KMS-11 (cell line): Measurements from ENCODE around the gene CBFA2T2.

ENCODE experiments used
- H2AFZ ChIP-seq: fragments of 200-600 bp; sonication (generic); 2 replicates; pipeline ENCODE4 v1.6.1; 2016; ENCODE audit warnings: antibody characterized with exemption, mixed run types, low read depth
- H3K27ac ChIP-seq: fragments of 200-600 bp; sonication (generic); 2 replicates; pipeline ENCODE4 v1.6.1; 2016; ENCODE audit warnings: mild to moderate bottlenecking, mixed run types
- H3K27me3 ChIP-seq: fragments of 200-600 bp; sonication (generic); 2 replicates; pipeline ENCODE4 v1.6.1; 2017; ENCODE audit warnings: mild to moderate bottlenecking, low read depth, mixed run types, moderate library complexity; ENCODE audit not compliant: insufficient read depth
- H3K36me3 ChIP-seq: fragments of 200-600 bp; sonication (generic); 2 replicates; pipeline ENCODE4 v1.6.1; 2017; ENCODE audit warnings: mild to moderate bottlenecking, mixed run types; ENCODE audit not compliant: insufficient read depth
- H3K4me1 ChIP-seq: fragments of 200-600 bp; sonication (generic); 2 replicates; pipeline ENCODE4 v1.6.1; 2016; ENCODE audit warnings: mild to moderate bottlenecking, low read depth, mixed run types; ENCODE audit not compliant: poor library complexity, severe bottlenecking
- H3K4me2 ChIP-seq: fragments of 200-600 bp; sonication (generic); 2 replicates; pipeline ENCODE4 v1.7.0; 2016; ENCODE audit warnings: mild to moderate bottlenecking, mixed run types
- H3K4me3 ChIP-seq: fragments of 200-600 bp; sonication (generic); IDR thresholded peaks from 2 replicates; pipeline ENCODE4 v1.6.1; 2017; ENCODE audit warnings: low read depth, low read length, mixed read lengths; ENCODE audit not compliant: insufficient read depth
- H3K79me2 ChIP-seq: fragments of 200-600 bp; sonication (generic); 2 replicates; pipeline ENCODE4 v1.6.1; 2016; ENCODE audit warnings: low read depth, mixed run types; ENCODE audit not compliant: insufficient read depth
- H3K9ac ChIP-seq: fragments of 200-600 bp; sonication (generic); 2 replicates; pipeline ENCODE4 v1.6.1; 2016; ENCODE audit warnings: mild to moderate bottlenecking, mixed run types
- H4K20me1 ChIP-seq: fragments of 200-600 bp; sonication (generic); 2 replicates; pipeline ENCODE4 v1.6.1; 2016; ENCODE audit warnings: mild to moderate bottlenecking, mixed run types; ENCODE audit not compliant: insufficient read depth
- TF ChIP-seq, protein P1 (sequence below): fragments of 200-600 bp; sonication (generic); conservative IDR thresholded peaks from 2 replicates; pipeline ENCODE4 v1.6.1; 2017; ENCODE audit warnings: low read depth, mild to moderate bottlenecking, antibody characterized with exemption, low read length, moderate library complexity, mixed read lengths

The CBFA2T2 gene

DNA sequence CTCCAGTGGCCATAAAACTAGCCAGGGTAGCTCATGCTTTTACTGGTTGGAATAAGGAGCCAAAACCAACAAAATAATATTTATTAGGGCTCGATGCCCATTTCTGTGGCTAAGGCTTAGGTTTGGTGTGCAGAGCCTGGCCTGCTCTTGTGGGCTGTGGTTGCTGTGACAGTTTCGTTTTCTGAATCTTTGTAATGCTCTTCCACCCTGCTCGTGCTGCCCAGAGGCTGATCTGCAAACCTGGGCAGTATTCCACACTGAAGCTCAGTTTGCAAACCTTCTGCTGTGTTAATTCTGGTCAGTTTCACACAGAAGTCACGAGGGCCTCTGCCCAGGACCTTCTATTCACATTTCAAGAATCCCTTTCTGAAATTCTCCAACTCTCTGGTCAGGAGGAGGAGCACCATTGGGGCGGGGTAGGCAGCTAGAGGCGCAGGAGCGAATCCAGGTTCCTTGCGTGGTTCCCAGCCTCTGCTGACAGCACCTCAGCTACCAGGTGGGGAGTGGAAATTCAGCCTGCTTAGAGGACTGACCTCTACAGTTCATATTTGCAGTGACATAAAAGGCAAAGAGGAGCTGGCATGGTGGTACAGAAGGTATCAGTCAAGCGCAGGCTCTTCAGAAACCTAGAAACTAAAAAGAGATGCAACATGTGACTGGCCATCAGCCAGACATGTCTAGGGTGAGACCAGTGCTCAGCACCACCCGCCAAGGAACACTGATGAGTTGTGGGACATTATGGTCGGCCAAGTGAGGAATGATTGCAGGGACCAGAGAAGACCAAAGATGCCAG is 157.9 kb downstream of the CBFA2T2 start:
- Histone ChIP-seq H3K36me3 (no peaks in the 10 kb centered on the region), H3K9ac (peak overlapping the region; percentile 26; the same call in 1 of the 2 replicates), H2AFZ (no peak overlapping the region), H3K4me2 (peak overlapping the region; percentile 84), H3K79me2 (no peaks in the 10 kb centered on the region), H4K20me1 (no peaks in the 10 kb centered on the region), H3K4me1 (peaks cover 74% of the 10 kb centered on the region), H3K4me3 (no peak overlapping the region), H3K27me3 (no peaks in the 10 kb centered on the region), H3K27ac (peak overlapping the region; percentile 74)
- TF ChIP-seq, protein P1, sequence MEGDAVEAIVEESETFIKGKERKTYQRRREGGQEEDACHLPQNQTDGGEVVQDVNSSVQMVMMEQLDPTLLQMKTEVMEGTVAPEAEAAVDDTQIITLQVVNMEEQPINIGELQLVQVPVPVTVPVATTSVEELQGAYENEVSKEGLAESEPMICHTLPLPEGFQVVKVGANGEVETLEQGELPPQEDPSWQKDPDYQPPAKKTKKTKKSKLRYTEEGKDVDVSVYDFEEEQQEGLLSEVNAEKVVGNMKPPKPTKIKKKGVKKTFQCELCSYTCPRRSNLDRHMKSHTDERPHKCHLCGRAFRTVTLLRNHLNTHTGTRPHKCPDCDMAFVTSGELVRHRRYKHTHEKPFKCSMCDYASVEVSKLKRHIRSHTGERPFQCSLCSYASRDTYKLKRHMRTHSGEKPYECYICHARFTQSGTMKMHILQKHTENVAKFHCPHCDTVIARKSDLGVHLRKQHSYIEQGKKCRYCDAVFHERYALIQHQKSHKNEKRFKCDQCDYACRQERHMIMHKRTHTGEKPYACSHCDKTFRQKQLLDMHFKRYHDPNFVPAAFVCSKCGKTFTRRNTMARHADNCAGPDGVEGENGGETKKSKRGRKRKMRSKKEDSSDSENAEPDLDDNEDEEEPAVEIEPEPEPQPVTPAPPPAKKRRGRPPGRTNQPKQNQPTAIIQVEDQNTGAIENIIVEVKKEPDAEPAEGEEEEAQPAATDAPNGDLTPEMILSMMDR = peak; percentile 38; the same call in 1 of the 2 replicates

DNA sequence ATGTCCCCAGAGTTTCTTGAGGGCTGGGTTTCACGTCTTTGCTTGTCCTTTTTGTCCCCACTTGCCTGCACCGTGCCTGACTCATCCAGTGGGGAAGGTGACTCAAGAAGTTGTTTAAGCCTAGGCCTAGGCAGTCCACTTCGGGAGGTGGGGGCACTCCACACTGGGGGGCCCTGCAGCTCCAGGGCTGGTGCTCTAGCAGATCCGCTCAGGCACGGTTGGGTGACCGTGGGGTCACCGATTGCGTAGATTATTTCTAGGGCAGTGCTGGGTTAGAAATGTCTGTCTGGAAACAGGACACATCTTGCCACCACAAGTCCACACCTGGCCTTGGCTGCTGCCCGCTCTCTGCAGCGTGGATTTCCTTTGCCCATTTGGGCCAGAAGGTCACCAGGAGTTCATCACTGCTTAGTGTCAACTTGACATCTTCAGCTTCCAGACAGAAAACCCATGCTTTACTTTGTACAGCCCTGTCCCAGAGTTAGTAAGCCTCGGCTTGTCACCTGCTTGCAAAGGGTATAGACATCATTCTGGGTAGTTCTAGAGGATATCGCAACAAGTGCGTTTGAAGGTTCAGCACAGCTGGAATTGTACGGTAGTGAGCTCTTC is 158.6 kb downstream of the CBFA2T2 start:
- H3K4me1 ChIP-seq = peaks cover 81% of the 10 kb centered on the region
- TF ChIP-seq, protein P1 = no peak
- no peaks in the 10 kb centered on the region for H3K27me3 ChIP-seq
- no peaks in the 10 kb centered on the region for H3K79me2 ChIP-seq
- H3K4me3 ChIP-seq = no peak overlapping the region
- no peaks in the 10 kb centered on the region for H3K36me3 ChIP-seq
- H3K27ac ChIP-seq = peak overlapping the region; percentile 74
- H4K20me1 ChIP-seq = no peaks in the 10 kb centered on the region
- H3K4me2 ChIP-seq = peak overlapping the region; percentile 84
- H2AFZ ChIP-seq = no peak overlapping the region
- H3K9ac ChIP-seq = peak overlapping the region; percentile 26; the same call in 1 of the 2 replicates

DNA sequence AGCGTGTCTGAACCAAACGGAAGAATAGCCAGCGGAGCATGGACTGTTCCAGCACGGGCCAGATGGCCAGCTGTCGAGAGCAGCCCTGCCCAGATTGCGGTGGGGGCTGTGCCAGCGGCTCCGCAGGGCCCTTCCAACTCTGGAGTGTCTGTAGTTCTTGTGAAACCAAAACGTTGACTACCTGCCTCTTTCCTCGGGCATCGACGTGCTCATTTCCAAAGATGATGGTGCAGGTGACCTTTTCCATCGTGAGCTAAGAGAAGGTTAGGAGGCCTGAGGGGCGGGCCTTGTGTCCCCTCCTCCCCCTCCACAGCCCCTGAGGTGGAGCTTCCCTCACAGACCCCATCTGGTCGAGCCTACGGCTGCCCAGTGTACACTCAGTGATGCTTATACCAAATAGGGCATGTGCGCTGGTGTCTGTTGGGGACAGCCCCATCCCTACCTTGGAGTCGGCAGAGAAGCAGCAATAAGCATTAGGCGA is 159.3 kb downstream of the CBFA2T2 start:
- Histone ChIP-seq H2AFZ (no peak overlapping the region), H3K4me2 (peak overlapping the region; percentile 84), H3K79me2 (no peaks in the 10 kb centered on the region), H3K9ac (no peak overlapping the region; the same call in 1 of the 2 replicates), H4K20me1 (no peaks in the 10 kb centered on the region), H3K4me1 (peaks cover 88% of the 10 kb centered on the region), H3K27ac (peak overlapping the region; percentile 74), H3K4me3 (no peak overlapping the region), H3K27me3 (no peaks in the 10 kb centered on the region), H3K36me3 (no peaks in the 10 kb centered on the region)
- TF ChIP-seq, protein P1 = no peak

DNA sequence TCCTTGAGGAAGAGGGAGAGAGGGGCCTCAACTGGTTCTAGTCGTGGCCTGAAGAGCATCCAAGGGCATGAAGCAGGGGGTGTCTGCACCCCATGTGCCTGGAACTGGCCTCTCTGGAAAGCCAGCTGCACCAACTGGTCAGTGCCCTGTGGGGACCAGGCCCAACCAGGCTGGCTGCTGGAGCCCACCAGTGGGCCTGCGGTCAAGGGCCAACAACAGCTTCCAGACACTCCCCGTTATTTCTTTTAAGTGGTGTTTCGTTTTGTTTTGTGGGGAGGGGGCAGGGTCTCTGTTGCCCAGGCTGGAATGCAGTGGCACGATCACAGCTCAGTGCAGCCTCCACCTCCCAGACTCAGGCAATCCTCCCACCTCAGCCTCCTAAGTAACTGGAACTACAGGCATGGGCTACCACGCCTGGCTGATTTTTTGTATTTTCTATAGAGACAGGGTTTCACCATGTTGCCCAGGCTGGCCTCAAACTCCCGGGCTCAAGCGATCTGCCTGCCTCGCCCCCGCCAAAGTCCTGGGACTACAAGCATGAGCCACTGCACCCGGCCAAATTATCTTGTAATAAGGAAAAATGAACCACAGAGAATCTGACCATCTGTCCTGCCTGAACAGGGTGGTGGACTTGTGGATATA is 160.3 kb downstream of the CBFA2T2 start:
- Histone ChIP-seq H3K27me3 (no peaks in the 10 kb centered on the region), H3K4me1 (peaks cover 89% of the 10 kb centered on the region), H3K4me2 (no peak overlapping the region; the same call in 1 of the 2 replicates), H3K36me3 (no peaks in the 10 kb centered on the region), H4K20me1 (no peaks in the 10 kb centered on the region), H3K79me2 (no peaks in the 10 kb centered on the region), H3K4me3 (no peak overlapping the region), H2AFZ (no peak overlapping the region), H3K9ac (no peak overlapping the region), H3K27ac (peak overlapping the region; percentile 74; the same call in 1 of the 2 replicates)
- TF ChIP-seq, protein P1 = no peak
